Amniotic stem cell (primary cell): ENCODE data around the gene MED4.
A peak's percentile ranks its signal among the peaks of the same experiment; 100 is the strongest.

Source experiments
- DNase-seq: peaks from one replicate; lab custom pipeline; 2025; lab: John Stamatoyannopoulos, UW

The MED4 gene

GRCh38 chr13:48037346-48038173 lies 57.3 kb downstream of the MED4 start, which contains the start of gene NUDT15:
TSS of gene NUDT15 (plus strand) at chr13:48037726. CDS start at chr13:48037747, 21 bp downstream.
- DNase-seq, result peak; percentile 95

- DNase-seq, result no peak
These were observed 65.0 kb downstream of the MED4 start for GRCh38 chr13:48029859-48030258.

- no peak for DNase-seq
These were observed 66.8 kb downstream of the MED4 start for GRCh38 chr13:48028066-48028465.
